Measurements from ENCODE around the gene HCK.
A peak's percentile ranks its signal among the peaks of the same experiment; 100 is the strongest.
"Not testable (repeated sequence)": the region's sequence is repeated elsewhere in the genome, so short reads cannot be mapped to it uniquely, and the experiment has no call there.

The HCK gene

GRCh38 chr20:32028647-32029372 lies 23.2 kb upstream of the HCK start:
- H3K4me3 ChIP-seq (ENCODE audit: low read depth, low read length), result no peak overlapping the region
- TF ChIP-seq CTCF (IDR thresholded peaks at IDR 0.05; ENCODE audit: borderline replicate concordance, insufficient read depth, low read depth, low read length), result no peak

GRCh38 chr20:32029561-32029960 lies 22.5 kb upstream of the HCK start:
- TF ChIP-seq CTCF (IDR thresholded peaks at IDR 0.05; ENCODE audit: borderline replicate concordance, insufficient read depth, low read depth, low read length), result no peak
- H3K4me3 ChIP-seq (ENCODE audit: low read depth, low read length), result no peak overlapping the region

GRCh38 chr20:32031007-32031958 lies 20.8 kb upstream of the HCK start:
- no peak overlapping the region for H3K4me3 ChIP-seq (ENCODE audit: low read depth, low read length)
- TF ChIP-seq CTCF (IDR thresholded peaks at IDR 0.05; ENCODE audit: borderline replicate concordance, insufficient read depth, low read depth, low read length), result peak; percentile 99

- H3K4me3 ChIP-seq (ENCODE audit: low read depth, low read length), result no peak overlapping the region
- TF ChIP-seq CTCF (IDR thresholded peaks at IDR 0.05; ENCODE audit: borderline replicate concordance, insufficient read depth, low read depth, low read length), result no peak
These were observed 18.7 kb upstream of the HCK start for GRCh38 chr20:32033316-32033715.

- not testable (repeated sequence) for H3K4me3 ChIP-seq (ENCODE audit: low read depth, low read length)
These were observed 18.3 kb upstream of the HCK start for GRCh38 chr20:32033721-32034120.

- TF ChIP-seq CTCF (IDR thresholded peaks at IDR 0.05; ENCODE audit: borderline replicate concordance, insufficient read depth, low read depth, low read length), result peak; percentile 63
- no peak overlapping the region for H3K4me3 ChIP-seq (ENCODE audit: low read depth, low read length)
These were observed 17.2 kb upstream of the HCK start for GRCh38 chr20:32034581-32035425.

- no peak for TF ChIP-seq CTCF (IDR thresholded peaks at IDR 0.05; ENCODE audit: borderline replicate concordance, insufficient read depth, low read depth, low read length)
- no peak overlapping the region for H3K4me3 ChIP-seq (ENCODE audit: low read depth, low read length)
These were observed 16.6 kb upstream of the HCK start for GRCh38 chr20:32035426-32035779.
